NCI-H748 treated with DMSO at 0.1 percent for 48 hours (cell line): ENCODE results near the gene ITGB1.

Experiments
- DNase-seq: peaks from one replicate; lab custom pipeline; 2025; lab: John Stamatoyannopoulos, UW

The ITGB1 gene

DNA sequence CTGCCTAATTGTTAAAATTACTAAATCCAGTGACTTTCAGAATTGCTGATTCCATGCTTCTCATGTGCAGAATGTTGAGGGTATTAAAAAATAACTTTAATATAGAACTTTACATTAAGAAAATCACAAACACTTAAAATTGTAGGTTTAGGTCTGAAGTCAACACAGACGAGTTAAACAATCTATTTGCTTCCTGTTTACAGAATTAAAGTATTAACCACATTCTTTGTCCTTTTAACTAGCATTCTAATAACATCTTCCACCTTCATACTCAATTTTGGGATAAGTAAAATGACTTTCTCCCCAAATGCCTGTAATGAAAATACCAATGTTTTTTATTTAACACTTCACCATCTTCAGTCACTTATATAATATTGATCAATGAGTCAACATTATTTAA, 2.2 kb downstream of the ITGB1 start:
- no peak for DNase-seq

- no peak for DNase-seq
Measured at GRCh38 chr10:32955299-32955772, 2.7 kb downstream of the ITGB1 start.

DNA sequence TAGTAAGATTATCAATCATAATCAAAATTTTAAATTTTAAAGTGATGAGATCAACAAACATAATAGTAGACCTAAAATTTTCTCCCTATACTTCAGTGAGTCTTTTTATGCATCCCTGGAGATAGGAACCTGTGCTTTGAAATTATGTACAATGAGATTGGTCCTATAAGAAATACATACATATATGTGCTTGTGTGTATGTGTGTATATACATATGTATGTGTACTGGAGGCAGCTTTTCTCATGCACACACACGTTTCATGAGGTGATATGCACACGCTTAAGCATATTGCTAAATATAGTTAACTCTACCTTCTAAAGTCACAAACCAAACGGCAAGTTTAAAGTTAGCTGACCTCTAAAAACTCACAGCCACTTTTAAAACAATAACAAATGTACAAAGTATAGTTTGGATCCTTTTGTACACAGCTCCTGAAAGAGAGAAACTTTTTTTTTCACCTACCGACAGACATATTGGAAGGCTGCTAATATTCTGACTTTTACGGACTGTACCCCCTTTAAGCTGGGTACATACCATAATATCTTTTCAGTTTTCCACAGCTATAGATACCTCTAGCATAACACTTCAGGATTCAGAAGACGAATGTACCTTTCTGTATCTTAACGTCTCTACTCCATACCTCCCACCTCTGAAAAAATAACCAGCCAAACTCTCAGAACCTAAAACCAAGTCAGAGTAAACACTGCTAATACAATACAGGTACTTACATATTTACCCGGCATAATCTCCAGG, 3.3 kb downstream of the ITGB1 start:
- no peak for DNase-seq

- DNase-seq, result no peak
Measured at GRCh38 chr10:32954080-32954479, 4.0 kb downstream of the ITGB1 start.

DNA sequence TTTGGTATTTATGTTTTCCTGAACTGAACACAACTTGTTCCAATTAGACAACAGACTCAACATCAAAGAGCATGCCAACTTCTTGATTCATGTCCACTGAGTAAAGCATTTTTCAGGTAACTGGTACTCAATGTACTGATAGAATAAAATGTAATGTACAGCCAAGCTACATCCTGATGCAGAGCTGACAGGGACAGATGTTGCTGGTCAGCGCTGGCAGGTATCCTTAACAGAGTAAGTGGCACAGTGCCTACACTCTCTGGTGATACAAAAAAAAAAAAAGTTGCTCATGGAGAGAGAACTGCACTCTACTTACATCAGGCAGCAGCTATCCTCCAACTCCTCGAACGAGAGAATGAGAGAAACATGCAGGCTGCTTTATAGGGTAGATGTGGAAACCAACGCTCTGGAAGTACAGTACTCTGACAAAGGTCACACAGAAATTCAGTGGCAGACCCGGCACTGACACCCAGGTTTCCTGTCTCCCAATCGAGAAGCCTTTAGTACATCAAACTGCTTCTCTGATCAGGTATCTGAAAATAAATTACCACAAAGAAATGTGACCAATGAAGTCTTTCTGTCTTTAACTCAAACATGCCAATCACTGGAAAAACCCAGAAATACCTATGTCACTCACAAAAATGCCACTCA, 4.6 kb downstream of the ITGB1 start:
- no peak for DNase-seq

GRCh38 chr10:32952541-32953276, 5.3 kb downstream of the ITGB1 start:
- DNase-seq, result no peak

- no peak for DNase-seq
Measured at GRCh38 chr10:32952094-32952493, 5.9 kb downstream of the ITGB1 start.

DNA sequence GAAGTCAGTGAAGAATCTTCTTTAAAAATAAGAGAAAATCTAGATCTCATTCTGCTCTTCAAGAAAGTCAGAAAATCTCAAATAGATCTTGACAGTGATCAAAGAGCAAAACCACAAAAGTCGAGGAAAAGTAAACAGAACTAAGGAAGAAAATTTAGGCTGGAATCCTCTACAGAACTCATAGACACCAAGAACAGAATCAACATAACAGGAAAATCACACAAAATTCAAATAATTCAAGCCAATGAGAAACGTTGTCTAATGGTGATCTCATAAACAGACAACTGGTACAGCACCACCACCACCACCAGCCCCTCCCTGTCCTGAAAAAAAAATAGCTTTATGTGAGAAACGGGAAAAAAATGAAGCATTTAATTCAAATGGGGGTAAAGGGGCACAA, 6.9 kb downstream of the ITGB1 start:
- DNase-seq, result no peak

- no peak for DNase-seq
Measured at GRCh38 chr10:32950591-32951108, 7.4 kb downstream of the ITGB1 start.

DNA sequence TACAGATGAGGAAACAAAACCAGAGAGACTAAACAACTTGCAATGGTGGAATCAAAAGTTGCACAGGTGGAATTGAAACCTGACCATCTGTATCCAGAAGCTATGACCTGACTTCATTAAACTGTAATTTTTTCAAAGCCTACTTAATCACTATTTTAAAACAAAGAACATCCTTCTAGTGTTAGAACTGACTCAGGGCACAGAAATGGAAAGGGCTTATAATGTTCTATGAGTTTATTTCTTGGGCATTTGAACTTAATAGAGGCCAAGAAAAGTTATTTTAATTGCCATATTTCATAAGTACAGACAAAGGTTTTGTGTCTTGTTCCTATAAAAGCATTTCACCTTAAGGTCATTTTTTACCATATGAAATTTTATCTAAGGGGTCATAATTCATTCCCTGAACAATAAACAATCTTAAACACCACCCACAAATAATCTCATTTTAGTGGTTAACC, 8.8 kb downstream of the ITGB1 start:
- no peak for DNase-seq

GRCh38 chr10:32948451-32948850, 9.6 kb downstream of the ITGB1 start:
- no peak for DNase-seq

DNA sequence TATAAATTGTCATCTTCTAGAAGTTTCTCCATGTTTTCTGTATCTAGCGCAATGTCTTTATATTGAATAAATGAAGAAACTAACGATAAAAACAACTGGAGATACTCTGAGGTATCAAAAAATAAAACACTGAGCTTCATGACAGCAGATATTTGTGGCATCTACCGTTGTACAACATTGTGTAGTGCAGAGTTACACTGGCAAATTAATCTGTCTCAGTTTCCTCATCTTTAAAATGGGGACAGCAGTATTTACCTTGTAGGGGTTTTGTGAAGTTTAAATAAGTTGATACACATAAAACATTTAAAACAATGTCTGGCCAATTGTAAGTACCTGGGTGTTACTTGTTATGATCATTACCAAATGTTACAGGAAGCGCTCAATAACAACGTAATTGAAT, 10.4 kb downstream of the ITGB1 start:
- DNase-seq, result no peak

- DNase-seq, result no peak
Measured at GRCh38 chr10:32946108-32946507, 11.9 kb downstream of the ITGB1 start.

DNA sequence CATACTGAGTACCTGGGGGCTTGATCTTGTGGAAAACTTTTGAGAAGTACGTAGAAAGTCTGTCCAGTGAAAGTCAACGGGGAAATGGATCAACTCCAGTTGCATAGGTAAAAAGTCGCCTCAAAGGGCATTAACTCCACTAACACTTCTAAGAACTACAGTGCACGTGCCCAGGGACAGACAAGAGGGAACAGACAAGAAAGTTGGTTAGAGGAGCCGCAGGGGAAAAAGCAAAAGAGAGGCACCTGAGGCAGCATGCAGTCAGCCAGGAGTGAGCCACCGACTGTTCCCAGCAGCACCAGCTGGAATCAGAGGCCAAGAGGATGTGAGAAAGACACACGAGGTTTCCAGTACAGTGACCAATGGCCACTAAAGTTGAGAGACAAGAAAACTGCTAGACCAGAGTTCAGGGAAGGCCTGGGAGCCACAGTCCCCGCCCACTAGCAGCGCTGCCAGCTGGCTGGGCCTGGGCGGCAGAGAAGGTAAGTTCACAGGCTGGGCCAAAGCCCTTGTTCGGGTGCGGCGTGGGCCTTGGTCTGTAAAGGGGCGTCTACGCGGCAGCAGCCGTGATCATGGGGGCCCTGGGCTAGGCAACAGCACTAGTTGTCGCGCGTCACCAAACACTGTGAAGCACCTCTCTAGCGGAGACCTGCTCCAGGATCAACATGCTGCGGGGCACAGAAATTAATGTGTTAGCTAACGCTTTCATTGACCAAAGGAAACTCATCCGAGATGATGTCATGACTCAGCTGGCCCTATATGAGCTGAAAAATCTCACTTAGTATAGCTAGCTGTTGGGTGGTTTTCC, 14.0 kb downstream of the ITGB1 start:
- no peak for DNase-seq

DNA sequence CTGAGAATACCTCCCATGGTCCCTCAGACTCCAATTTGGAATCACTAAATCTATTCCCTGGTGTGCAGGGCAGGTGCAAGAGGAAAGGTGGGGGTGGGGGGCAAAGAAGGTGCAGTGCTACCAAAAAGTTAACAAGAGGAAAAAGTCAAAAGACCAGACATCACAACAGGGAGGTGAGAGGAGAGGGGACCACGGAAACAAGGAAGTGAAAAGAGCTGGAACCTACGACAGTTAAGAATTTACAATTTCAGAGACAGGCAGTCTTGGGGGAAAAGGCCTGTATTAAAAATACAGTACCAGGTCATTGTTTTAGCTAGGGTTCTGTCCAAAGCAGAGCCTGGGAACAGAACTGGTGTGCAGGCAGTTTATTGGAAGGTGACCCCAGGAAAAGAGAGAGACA, 14.6 kb downstream of the ITGB1 start:
- DNase-seq, result no peak

- DNase-seq, result no peak
Measured at GRCh38 chr10:32942081-32942480, 15.9 kb downstream of the ITGB1 start.

- DNase-seq, result no peak
Measured at GRCh38 chr10:32941357-32941756, 16.7 kb downstream of the ITGB1 start.

- DNase-seq, result no peak
Measured at GRCh38 chr10:32940321-32941301, 17.4 kb downstream of the ITGB1 start.

DNA sequence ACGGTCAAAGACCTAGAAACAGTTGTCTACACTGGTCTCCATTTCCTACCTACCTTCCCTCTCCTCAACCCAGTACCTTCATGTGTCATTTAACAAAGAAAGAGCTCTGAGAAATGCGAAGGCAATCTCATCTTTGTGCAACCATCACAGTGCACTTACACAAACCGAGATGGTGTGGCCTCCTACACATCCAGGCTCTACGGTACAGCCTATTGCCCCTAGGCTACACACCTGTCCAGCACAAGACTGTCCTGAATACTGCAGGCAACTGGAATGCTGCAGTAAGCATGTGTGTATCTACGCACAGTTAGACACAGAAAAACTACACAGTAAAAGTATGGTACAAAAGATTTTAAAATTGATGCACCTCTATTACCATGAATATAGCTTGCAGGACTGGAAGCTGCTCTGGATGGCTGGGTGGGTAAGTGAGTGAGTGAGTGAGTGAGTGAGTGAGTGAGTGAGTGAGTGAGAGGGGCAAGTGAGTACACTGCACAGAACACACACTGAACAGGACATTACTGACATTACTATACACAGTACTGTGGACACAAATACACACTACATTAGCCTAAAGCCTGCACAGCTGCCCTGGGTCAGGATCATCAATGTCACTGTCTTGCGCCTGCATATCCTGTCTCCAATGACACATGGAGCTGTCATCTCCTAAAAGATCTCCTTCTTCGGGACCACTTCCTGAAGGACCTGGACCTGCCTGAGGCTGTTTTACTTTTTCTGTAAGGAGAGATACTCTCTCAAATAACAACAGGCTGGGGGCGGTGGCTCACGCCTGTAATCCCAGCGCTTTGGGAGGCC, 18.5 kb downstream of the ITGB1 start:
- DNase-seq, result no peak
